Stimulated activated CD4-positive, alpha-beta T cell treated with anti-CD3 and anti-CD28 coated beads, Interleukin-12 subunit alpha, Interleukin-12 subunit beta, amount 100 ng/mL, for 4 hours (primary cell): ENCODE data around the gene DSP.

Experiments
- DNase-seq: peaks from one replicate; pipeline ENCODE4 v3.0.0-alpha.2; 2020

DSP gene

DNA sequence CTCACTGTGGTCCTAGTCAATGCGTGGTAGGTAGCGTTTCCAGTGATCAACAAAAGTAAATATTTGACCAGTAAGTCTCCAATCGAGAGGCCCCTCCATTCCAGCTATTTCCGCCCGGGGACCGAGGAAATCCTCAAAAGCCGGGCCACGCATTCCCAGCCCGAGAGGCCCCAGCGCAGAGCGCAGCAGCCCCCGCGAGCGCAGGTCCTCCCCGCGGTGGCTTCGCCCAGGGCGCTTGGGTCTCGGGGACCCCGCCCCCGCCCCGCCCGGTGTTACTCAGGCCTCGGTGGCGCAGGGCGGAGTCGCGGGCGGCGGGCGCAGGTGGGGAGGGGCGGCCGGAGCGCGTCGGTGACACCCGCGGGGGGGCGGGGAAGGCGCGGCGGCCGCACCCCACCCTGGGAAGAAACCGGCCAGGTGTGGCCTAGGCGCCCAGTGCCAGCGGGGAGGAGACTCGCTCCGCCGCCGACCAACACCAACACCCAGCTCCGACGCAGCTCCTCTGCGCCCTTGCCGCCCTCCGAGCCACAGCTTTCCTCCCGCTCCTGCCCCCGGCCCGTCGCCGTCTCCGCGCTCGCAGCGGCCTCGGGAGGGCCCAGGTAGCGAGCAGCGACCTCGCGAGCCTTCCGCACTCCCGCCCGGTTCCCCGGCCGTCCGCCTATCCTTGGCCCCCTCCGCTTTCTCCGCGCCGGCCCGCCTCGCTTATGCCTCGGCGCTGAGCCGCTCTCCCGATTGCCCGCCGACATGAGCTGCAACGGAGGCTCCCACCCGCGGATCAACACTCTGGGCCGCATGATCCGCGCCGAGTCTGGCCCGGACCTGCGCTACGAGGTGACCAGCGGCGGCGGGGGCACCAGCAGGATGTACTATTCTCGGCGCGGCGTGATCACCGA is at the start of gene DSP:
DSP (plus strand) TSS at position 497 of the 890 bp plus-strand sequence; CDS start at position 742, 245 bp downstream.
- peak; percentile 28 for DNase-seq

- no peak for DNase-seq
Observed at GRCh38 chr6:7493866-7494265, 47.6 kb upstream of the DSP start.

GRCh38 chr6:7494638-7495037 is 46.8 kb upstream of the DSP start:
- no peak for DNase-seq

DNA sequence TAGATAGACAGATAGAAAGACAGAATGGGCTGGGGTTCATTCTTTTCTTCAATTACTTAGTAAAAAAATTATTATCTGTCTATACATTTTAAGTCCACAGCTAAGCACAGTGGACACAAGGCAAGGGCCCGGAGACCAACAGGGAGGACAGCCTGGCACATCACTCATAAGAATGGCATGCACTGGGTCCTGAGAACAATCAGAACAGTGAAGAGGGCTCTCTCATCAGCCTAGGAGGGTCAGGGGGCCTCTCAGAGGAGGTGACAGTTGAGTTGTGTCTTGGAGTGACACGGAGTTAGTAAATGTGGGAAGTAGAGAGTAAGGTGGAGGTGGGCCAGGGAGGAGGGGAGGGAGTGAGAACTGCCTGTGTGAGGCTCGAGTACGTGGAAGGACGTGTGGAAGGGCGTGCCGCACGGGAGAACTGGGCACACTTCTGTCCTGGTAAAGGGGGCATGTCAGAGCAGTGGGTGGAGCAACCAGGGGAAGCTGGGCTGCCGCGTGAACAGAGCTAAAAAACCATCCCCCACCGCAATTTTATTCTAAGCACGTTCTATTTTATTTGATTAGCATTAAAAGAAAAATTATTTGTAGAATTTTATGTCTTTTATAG is 45.1 kb upstream of the DSP start:
- DNase-seq = no peak

DNA sequence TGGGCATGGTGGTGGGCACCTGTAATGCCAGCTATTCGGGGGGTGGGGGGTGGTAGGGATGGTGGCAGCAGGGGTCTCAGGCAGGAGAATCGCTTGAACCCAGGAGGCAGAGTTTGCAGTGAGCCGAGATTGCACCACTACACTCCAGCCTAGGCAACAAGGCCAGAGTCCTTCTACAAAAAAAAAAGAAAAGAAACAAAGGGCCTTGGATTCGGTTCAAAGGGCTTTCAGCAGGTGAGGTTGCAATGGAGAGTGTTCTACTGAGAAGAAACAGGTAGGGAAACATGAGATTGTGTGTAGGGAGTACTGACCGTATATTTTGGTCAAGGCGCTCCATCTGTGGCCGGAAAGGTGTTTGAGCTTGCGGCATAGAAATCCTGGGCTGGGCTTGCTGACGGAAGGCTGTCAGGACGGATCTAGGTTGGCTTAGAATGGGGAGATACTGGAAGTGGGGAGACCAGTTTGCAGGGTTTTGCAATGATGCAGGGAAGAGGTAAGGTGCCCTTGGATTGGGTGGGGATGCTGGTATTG is 40.7 kb upstream of the DSP start:
- no peak for DNase-seq

GRCh38 chr6:7502743-7503142 is 38.7 kb upstream of the DSP start:
- no peak for DNase-seq

DNA sequence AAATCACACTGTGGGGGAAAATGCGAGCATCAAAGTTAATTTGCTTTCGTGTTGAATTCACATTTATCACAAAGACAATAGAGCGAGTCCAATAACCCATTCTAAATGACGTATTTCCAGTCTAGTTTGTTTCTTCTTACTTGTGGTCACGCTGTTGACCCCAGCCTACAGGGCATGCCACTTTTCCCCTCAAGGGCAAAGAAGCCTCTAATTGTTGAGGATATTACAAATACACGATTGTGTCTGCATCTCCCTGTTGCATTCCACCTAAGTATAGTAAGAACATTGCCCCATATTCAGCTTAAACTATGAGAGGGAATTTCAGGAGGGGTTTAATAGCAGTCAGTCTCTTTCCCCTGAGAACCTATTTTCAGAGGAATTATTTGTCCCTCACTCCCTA is 37.4 kb upstream of the DSP start:
- no peak for DNase-seq

DNA sequence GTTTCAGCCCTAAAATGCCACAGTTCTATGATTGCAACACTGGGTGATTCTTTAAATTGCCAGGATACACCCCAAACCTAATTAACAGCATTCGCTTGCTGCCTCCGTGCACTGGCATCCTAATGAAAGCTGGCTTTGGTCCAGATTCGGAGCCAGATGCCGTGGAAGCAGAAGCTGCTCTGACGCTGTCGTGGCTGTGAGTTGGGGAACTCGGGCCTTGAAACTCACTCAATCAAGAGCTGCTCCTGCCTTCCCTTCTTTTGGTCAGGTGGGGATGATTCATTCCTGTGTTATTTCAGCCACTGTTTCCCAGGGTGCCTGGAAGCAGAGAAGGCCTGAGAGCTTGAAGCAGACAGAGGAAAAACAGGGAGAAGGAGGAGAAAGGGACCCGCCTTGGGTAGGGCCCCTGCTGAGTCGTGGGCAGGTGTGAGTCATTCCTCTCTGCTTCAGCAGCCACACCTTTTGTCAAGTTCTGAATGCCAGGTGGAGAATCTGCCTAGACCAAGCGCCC is 36.2 kb upstream of the DSP start:
- DNase-seq = no peak

GRCh38 chr6:7507600-7507999 is 33.9 kb upstream of the DSP start:
- no peak for DNase-seq

GRCh38 chr6:7512320-7512719 is 29.2 kb upstream of the DSP start:
- DNase-seq = no peak

GRCh38 chr6:7513529-7513928 is 27.9 kb upstream of the DSP start:
- no peak for DNase-seq

- DNase-seq = no peak
Observed at GRCh38 chr6:7515363-7515762, 26.1 kb upstream of the DSP start.

DNA sequence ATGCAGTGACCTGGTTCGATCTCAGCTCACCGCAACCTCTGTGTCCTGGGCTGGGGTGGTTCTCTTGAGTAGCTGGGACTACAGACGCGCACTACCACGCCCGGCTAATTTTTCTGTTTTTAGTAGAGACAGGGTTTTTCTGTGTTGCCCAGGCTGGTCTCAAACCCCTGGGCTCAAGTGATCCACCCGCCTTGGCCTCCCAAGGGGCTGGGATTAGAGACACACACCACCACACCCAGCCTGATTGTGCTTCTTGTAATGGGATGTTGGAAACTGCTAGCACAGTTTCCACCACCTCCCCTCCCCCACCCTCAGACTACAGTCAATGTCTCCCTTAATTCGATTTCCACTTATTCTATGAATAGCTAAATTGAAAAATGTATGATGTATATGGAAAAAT is 22.6 kb upstream of the DSP start:
- no peak for DNase-seq

GRCh38 chr6:7522873-7523272 is 18.6 kb upstream of the DSP start:
- DNase-seq = no peak

GRCh38 chr6:7523922-7524321 is 17.5 kb upstream of the DSP start:
- no peak for DNase-seq

DNA sequence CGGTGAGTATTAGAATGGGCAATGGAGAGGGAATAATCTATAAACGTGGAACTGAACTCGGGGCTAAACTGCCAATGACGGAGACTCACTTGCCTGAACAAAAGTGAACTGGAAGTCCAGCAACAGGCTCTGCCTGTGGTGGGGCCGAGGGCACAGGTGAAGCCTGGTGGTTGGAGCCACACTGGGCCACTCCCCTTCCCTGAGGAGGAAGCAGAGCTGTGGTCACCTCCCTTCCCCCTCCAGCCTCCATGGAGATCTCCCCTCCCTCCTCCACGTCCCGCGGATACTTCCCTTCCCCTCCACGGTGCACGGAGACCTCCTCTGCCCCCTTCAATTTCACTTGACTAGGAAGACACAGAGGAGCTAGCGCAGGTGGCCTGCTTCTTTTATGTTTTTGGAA is 14.7 kb upstream of the DSP start:
- no peak for DNase-seq

GRCh38 chr6:7528565-7528964 is 12.9 kb upstream of the DSP start:
- no peak for DNase-seq

DNA sequence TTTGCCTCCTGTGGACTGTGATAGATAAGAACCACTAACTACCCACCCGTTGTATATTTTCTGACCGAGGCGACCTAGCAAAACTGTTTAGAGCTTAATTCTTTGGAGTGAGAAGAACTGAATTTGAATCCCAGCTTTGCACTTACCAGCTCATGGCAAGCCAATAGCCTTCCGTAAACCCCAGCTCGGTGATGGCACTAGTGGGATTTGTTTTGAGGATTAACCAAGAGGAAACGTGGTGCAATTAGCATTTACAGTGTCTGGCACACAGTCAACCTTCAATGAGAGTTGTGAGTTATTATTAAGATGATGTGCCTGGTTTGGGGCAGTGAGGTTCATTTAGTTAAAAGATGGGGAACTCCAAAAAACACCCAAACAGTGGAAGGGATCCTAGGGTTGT is 12.3 kb upstream of the DSP start:
- no peak for DNase-seq

DNA sequence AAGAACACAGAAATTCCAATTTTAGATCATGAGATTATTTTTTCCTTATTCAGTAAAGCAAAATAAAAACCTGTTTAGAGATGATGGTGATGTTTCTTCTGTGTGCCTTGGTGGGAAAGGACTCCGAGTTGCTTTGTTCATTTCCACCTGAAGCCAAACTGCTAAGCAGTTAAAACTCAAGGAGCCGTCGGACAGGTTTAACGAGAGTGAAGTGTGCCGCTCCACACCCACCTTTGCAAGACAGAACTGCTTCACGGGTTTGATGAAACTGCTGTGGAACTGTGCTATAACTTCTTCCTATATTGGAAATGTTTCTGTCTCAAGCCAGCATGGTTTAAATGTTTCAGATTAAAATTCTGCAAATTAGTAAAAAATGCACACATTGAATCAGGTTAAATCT is 9.2 kb upstream of the DSP start:
- no peak for DNase-seq

DNA sequence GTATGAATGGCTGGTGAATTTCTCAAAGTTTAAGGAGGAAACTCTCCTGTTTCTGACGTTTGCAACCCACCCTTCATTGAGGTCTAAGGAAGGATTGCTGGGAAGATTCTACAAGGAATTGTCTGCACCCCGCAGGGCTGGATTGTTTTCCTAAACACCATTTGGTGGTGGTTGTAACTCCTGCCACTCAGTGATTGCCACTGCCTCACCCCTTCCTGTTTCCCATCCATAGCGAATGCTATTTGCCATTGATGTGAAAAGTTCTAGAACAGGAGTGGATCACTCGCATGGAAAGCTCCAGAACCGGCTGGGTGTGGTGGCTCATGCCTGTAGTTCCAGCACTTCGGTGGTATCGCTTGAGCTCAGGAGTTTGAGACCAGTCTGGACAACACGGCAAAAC is 8.7 kb upstream of the DSP start:
- DNase-seq = no peak

DNA sequence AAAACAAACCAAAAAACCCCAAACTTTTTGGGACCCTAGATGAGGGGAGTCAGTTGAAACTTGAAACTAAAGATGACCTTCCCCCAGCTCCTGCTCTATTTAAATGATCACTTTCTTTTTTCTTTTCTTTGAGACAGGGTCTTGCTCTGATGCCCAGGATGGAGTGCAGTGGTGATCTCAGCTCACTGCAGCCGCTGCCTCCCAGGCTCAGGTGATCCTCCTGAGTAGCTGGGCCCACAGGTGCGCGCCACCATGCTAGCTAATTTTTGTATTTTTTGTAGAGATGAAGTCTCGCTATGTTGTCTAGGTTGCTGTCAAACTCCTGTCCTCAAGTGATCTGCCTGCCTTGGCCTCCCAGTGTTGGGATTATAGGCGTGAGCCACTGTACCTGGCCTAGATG is 7.3 kb upstream of the DSP start:
- DNase-seq = no peak

GRCh38 chr6:7535498-7535897 is 6.0 kb upstream of the DSP start:
- no peak for DNase-seq

GRCh38 chr6:7537565-7538174 is 3.8 kb upstream of the DSP start:
- no peak for DNase-seq

- DNase-seq = no peak
Observed at GRCh38 chr6:7538484-7538883, 3.0 kb upstream of the DSP start.
